HG03095 (cell line): ENCODE results near the gene SPATA12.

Experiments used
- ATAC-seq: cut with Tn5 transposase; IDR thresholded peaks from one replicate; pipeline ENCODE4 v1.9.1; 2021; ENCODE audit warnings: moderate library complexity; ENCODE audit not compliant: unreplicated experiment

Gene SPATA12

DNA sequence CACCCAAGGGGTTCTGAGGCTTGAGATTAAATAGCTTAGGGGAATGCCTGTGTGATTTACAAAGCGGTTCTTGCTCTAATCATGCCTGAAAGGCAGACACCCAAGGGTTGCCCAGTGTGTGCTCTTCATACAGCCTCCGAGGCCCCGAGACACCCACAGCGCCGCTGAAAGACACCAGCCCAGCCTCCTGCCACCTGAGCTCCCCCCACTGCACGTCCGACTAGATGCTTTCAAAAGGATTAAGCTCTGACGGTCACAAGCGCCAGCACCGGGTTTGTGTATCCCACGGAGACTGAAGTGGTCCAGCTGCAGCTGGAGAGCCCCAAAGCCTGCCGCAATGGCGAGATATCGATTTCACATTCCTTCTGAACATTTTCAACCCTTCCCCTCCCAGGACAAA, 50.3 kb downstream of the SPATA12 start:
- no peak for ATAC-seq

DNA sequence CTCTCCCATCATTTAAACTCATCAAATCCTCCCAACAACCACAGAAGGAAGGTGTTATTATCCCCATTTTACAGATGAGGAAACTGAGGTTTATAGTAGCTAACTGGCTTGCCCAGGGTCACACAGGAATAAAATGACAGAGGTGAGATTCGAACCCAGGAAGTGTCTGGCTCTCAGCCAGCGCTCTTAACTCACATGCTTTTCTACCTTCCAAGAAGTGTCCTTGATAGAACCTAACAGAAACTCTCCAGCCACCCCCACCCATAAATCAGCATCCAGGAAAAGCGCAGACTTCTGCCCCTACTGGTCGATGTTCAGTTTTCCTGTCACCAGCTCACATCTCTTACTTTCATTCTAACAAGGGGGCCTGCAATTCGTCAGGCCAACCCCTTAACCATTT, 51.7 kb downstream of the SPATA12 start:
- no peak for ATAC-seq

DNA sequence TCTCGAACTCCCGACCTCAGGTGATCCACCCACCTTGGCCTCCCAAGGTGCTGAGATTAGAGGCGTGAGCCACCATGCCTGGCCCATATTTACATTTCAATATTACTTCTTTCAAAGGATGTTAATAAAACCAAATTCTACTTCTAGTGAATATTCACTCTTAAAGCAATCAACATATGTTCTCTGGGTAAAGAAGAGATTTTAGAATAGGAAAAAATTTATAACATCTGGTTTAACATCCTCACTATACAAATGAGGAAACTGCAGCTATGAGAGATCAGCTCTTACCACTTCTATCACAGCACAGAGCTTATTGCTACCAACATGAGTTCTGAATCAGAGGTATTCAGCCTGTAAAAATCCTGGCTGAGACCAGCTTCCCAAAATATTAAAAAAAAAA, 56.0 kb downstream of the SPATA12 start:
- ATAC-seq, result no peak

DNA sequence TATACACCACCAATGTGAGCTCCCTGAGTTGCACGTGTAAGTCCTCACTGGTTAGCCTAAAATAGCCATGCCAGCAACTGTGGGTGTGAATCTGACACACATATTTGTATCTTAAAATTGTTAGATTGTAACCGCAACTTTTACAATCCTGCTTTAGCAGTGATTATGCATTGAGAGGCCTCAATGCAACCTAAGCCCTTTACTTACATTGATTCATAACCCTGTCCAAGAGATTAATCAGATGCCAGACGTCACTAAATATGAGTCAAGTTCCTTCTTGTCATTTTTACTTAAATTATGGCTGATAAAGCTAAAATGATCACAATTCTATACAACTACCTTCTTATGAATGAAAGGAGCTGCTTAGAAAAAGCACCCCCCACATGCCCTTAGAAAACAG, 57.8 kb downstream of the SPATA12 start:
- ATAC-seq, result no peak

DNA sequence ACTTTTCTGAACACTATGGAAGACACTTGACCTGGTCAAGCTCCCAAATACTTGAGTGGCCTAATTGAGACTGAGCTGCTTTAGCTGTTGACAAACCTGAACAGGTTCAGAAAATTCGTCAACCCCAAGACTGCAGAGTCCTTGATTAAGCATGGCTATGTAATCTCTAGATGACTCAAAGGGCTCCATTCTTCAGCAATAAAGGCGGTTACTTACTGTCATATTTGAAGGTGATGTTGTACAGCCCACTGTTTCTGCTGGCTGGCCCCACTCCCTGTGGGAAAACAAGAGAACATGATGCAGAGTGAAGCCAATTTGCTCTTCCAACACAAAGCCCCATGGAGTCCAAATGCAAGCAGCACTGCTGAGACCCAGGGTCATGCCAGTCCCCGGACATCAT, 59.6 kb downstream of the SPATA12 start:
- no peak for ATAC-seq

DNA sequence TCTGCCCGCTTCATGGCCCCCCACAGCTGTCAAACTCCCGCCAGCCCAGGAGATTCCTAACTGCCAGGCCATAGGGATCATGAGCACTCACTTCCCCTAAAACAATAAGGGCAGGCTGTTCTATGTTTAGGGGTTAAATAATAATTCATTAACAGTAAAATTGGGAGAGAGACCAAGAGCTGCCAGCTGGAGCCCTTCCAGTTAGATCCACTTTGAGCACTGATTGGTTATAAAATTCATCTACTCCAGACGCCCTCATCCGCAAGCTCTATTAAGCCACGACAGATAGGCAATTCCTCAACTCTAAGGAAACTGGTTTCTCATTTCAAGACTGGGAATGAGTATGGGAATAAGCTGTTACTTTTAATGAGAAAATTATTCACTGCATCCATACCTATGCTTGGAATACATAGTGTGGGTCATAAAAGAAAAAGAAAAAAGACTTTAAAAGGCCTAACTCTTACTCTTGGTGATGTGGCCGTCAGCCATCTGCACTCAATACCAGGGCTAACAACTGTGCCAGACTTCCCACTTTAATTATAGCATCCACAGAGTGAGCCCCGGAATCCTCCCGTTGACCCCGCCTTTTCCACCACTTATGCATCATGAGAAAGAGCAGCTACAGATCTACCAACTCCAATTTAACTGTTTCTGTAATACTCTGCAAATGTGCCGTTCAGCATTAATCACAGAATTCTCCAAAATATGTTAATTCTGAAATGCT, 60.1 kb downstream of the SPATA12 start:
- ATAC-seq, result no peak
